WTC11 (cell line): ENCODE measurements around the gene SIGLEC12. TPM values are rescaled to one million over a fixed set of nuclear protein-coding genes. Genes with fewer than 3 reads are reported as not detected.

Source experiments
- ATAC-seq: fragments of 200-7000 bp; cut with Tn5 transposase; 2 replicates; pipeline ENCODE4 v1.10.0; 2021; ENCODE audit warnings: mild to moderate bottlenecking, moderate library complexity
- CTCF ChIA-PET: fragments of 300-600 bp; sonication (Branson Sonifier 250); formaldehyde crosslinking; loops from one replicate; lab custom pipeline; 2021; ENCODE audit warnings: antibody characterized with exemption; lab: Charles Lee
- POLR2A ChIA-PET: fragments of 350-600 bp; sonication (Branson Sonifier 250); formaldehyde crosslinking; loops from one replicate; lab custom pipeline; 2021; ENCODE audit warnings: antibody characterized with exemption; lab: Charles Lee
- DNase-seq: peaks from one replicate; pipeline ENCODE4 v3.0.0; 2021; ENCODE audit warnings: low spot score
- H3K27ac Mint-ChIP-seq: 2 replicates; pipeline ENCODE4 v1.8.0; 2021; ENCODE audit warnings: mixed read lengths
- H3K27me3 Mint-ChIP-seq: 2 replicates; pipeline ENCODE4 v1.8.0; 2021; ENCODE audit warnings: low read depth, mild to moderate bottlenecking, moderate library complexity, mixed read lengths
- H3K36me3 Mint-ChIP-seq: 2 replicates; pipeline ENCODE4 v1.8.0; 2021; ENCODE audit warnings: mixed read lengths
- H3K4me1 Mint-ChIP-seq: 2 replicates; pipeline ENCODE4 v1.8.0; 2022; ENCODE audit warnings: mixed read lengths
- H3K4me3 Mint-ChIP-seq: 2 replicates; pipeline ENCODE4 v1.8.0; 2021; ENCODE audit warnings: mild to moderate bottlenecking, moderate library complexity, mixed read lengths
- H3K9me3 Mint-ChIP-seq: 2 replicates; pipeline ENCODE4 v1.8.0; 2021; ENCODE audit warnings: mixed read lengths
- CREB1 ChIP-seq: sonication (generic); formaldehyde crosslinking; IDR thresholded peaks from 2 replicates; pipeline ENCODE4 v1.8.0; 2023; ENCODE audit warnings: mild to moderate bottlenecking, missing genetic modification reagents
- NR3C1 ChIP-seq: sonication (generic); formaldehyde crosslinking; conservative IDR thresholded peaks from 2 replicates; pipeline ENCODE4 v1.8.1; 2023; ENCODE audit warnings: low read depth, mild to moderate bottlenecking, missing genetic modification reagents
- TEAD4 ChIP-seq: sonication (generic); formaldehyde crosslinking; IDR thresholded peaks from 2 replicates; pipeline ENCODE4 v1.8.0; 2022; ENCODE audit warnings: mild to moderate bottlenecking, missing genetic modification reagents
- ZBTB21 ChIP-seq: sonication (generic); formaldehyde crosslinking; IDR thresholded peaks from 2 replicates; pipeline ENCODE4 v1.8.1; 2023; ENCODE audit warnings: mild to moderate bottlenecking, missing genetic modification reagents, borderline replicate concordance
- ZNF121 ChIP-seq: sonication (generic); formaldehyde crosslinking; IDR thresholded peaks from 2 replicates; pipeline ENCODE4 v1.8.0; 2023; ENCODE audit warnings: missing genetic modification reagents
- ZNF232 ChIP-seq: sonication (generic); formaldehyde crosslinking; IDR thresholded peaks from 2 replicates; pipeline ENCODE4 v1.8.0; 2022; ENCODE audit warnings: mild to moderate bottlenecking, missing genetic modification reagents
- ZNF263 ChIP-seq: sonication (generic); formaldehyde crosslinking; IDR thresholded peaks from 2 replicates; pipeline ENCODE4 v1.8.1; 2022; ENCODE audit warnings: low read depth, mild to moderate bottlenecking, moderate library complexity, missing genetic modification reagents
- ZNF423 ChIP-seq: fragments of 250-450 bp; sonication (Bioruptor Pico); IDR thresholded peaks from 2 replicates; pipeline ENCODE4 v2.1.2; 2022; ENCODE audit warnings: mild to moderate bottlenecking, moderate library complexity
- total RNA-seq: library from RNA; stranded (reverse); gene quantifications from 3 replicates; pipeline ENCODE4 v1.2.3, GENCODE V29; 2021
- TF ChIP-seq, protein P1 (sequence below): fragments of 250-450 bp; sonication (Bioruptor Pico); IDR thresholded peaks from 2 replicates; pipeline ENCODE4 v2.1.2; 2022; ENCODE audit warnings: mild to moderate bottlenecking, moderate library complexity
- TF ChIP-seq, protein P2 (sequence below): sonication (generic); formaldehyde crosslinking; IDR thresholded peaks from 2 replicates; pipeline ENCODE4 v1.8.1; 2023; ENCODE audit warnings: mild to moderate bottlenecking, missing genetic modification reagents
- TF ChIP-seq, protein P3 (sequence below): sonication (generic); formaldehyde crosslinking; IDR thresholded peaks from 2 replicates; pipeline ENCODE4 v1.8.1; 2022; ENCODE audit warnings: mild to moderate bottlenecking, missing genetic modification reagents, moderate library complexity, borderline replicate concordance
- TF ChIP-seq, protein P4 (sequence below): sonication (generic); formaldehyde crosslinking; IDR thresholded peaks from 2 replicates; pipeline ENCODE4 v1.8.1; 2023; ENCODE audit warnings: mild to moderate bottlenecking, missing genetic modification reagents, moderate library complexity
- TF ChIP-seq, protein P5 (sequence below): sonication (generic); formaldehyde crosslinking; IDR thresholded peaks from 2 replicates; pipeline ENCODE4 v1.8.1; 2022; ENCODE audit warnings: missing genetic modification reagents, borderline replicate concordance
- TF ChIP-seq, protein P6 (sequence below): sonication (generic); formaldehyde crosslinking; IDR thresholded peaks from 2 replicates; pipeline ENCODE4 v1.8.1; 2023; ENCODE audit warnings: mild to moderate bottlenecking, missing genetic modification reagents
- TF ChIP-seq, protein P7 (sequence below): sonication (generic); formaldehyde crosslinking; IDR thresholded peaks from 2 replicates; pipeline ENCODE4 v1.8.1; 2023; ENCODE audit warnings: mild to moderate bottlenecking, missing genetic modification reagents, moderate library complexity
- TF ChIP-seq, protein P8 (sequence below): fragments of 250-450 bp; sonication (Bioruptor Pico); IDR thresholded peaks from 2 replicates; pipeline ENCODE4 v1.9.0; 2021; ENCODE audit warnings: mild to moderate bottlenecking, borderline replicate concordance

The SIGLEC12 gene
- total RNA-seq, 1 experiment from 2014 or later, result not detected

DNA sequence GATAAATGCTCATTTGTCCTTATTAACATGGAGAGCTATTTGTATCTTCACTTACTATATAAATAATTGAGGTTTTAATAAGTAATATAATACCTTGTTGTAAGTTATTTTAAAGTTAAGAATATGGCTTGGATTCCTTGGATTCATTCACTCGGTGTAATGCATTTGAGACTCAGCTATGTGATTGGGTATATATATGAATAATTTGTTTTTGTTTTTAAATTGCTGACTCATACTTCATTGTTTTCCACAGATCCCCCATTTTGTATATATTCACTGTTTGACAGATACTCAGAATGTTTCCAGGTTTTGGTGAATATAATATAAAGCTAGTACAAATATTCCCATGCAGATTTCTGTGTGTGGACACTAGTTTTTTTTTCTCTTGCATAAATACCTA is 30.1 kb downstream of the SIGLEC12 start:
- H3K36me3 Mint-ChIP-seq, result no peaks in the 10 kb centered on the region
- H3K27ac Mint-ChIP-seq, result no peak overlapping the region
- no peak for DNase-seq
- ATAC-seq, result no peak
- H3K4me3 Mint-ChIP-seq, result no peak overlapping the region
- peaks cover 42% of the 10 kb centered on the region for H3K27me3 Mint-ChIP-seq
- no peaks in the 10 kb centered on the region for H3K4me1 Mint-ChIP-seq
- CTCF ChIA-PET, result interaction anchor here (1.5 to 7.5 kb wide), 3 partner anchors 42 to 189 kb away, joined by 6 to 65 read pairs (median 49); no protein-coding TSS in a partner anchor
- POLR2A ChIA-PET, result no interaction called here
- H3K9me3 Mint-ChIP-seq, result peaks cover 6% of the 10 kb centered on the region
- TF ChIP-seq, protein P1, sequence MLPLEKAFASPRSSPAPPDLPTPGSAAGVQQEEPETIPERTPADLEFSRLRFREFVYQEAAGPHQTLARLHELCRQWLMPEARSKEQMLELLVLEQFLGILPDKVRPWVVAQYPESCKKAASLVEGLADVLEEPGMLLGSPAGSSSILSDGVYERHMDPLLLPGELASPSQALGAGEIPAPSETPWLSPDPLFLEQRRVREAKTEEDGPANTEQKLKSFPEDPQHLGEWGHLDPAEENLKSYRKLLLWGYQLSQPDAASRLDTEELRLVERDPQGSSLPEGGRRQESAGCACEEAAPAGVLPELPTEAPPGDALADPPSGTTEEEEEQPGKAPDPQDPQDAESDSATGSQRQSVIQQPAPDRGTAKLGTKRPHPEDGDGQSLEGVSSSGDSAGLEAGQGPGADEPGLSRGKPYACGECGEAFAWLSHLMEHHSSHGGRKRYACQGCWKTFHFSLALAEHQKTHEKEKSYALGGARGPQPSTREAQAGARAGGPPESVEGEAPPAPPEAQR (CRISPR knock-in tag), result no peak
- no peak for TF ChIP-seq CREB1
- no peak for TF ChIP-seq NR3C1 (CRISPR knock-in tag)
- TF ChIP-seq, protein P2, sequence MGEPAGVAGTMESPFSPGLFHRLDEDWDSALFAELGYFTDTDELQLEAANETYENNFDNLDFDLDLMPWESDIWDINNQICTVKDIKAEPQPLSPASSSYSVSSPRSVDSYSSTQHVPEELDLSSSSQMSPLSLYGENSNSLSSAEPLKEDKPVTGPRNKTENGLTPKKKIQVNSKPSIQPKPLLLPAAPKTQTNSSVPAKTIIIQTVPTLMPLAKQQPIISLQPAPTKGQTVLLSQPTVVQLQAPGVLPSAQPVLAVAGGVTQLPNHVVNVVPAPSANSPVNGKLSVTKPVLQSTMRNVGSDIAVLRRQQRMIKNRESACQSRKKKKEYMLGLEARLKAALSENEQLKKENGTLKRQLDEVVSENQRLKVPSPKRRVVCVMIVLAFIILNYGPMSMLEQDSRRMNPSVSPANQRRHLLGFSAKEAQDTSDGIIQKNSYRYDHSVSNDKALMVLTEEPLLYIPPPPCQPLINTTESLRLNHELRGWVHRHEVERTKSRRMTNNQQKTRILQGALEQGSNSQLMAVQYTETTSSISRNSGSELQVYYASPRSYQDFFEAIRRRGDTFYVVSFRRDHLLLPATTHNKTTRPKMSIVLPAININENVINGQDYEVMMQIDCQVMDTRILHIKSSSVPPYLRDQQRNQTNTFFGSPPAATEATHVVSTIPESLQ (CRISPR knock-in tag), result no peak
- no peak for TF ChIP-seq ZNF423 (CRISPR knock-in tag)
- TF ChIP-seq, protein P3, sequence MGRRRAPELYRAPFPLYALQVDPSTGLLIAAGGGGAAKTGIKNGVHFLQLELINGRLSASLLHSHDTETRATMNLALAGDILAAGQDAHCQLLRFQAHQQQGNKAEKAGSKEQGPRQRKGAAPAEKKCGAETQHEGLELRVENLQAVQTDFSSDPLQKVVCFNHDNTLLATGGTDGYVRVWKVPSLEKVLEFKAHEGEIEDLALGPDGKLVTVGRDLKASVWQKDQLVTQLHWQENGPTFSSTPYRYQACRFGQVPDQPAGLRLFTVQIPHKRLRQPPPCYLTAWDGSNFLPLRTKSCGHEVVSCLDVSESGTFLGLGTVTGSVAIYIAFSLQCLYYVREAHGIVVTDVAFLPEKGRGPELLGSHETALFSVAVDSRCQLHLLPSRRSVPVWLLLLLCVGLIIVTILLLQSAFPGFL (CRISPR knock-in tag), result no peak
- TF ChIP-seq, protein P4, sequence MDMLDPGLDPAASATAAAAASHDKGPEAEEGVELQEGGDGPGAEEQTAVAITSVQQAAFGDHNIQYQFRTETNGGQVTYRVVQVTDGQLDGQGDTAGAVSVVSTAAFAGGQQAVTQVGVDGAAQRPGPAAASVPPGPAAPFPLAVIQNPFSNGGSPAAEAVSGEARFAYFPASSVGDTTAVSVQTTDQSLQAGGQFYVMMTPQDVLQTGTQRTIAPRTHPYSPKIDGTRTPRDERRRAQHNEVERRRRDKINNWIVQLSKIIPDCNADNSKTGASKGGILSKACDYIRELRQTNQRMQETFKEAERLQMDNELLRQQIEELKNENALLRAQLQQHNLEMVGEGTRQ (CRISPR knock-in tag), result no peak
- TF ChIP-seq ZNF232, result no peak
- TF ChIP-seq TEAD4 (CRISPR knock-in tag), result no peak
- TF ChIP-seq ZNF263 (CRISPR knock-in tag), result no peak
- TF ChIP-seq, protein P5, sequence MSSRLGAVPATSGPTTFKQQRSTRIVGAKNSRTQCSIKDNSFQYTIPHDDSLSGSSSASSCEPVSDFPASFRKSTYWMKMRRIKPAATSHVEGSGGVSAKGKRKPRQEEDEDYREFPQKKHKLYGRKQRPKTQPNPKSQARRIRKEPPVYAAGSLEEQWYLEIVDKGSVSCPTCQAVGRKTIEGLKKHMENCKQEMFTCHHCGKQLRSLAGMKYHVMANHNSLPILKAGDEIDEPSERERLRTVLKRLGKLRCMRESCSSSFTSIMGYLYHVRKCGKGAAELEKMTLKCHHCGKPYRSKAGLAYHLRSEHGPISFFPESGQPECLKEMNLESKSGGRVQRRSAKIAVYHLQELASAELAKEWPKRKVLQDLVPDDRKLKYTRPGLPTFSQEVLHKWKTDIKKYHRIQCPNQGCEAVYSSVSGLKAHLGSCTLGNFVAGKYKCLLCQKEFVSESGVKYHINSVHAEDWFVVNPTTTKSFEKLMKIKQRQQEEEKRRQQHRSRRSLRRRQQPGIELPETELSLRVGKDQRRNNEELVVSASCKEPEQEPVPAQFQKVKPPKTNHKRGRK, result no peak
- no peak for TF ChIP-seq ZBTB21 (CRISPR knock-in tag)
- TF ChIP-seq ZNF121 (CRISPR knock-in tag), result no peak
- TF ChIP-seq, protein P6, sequence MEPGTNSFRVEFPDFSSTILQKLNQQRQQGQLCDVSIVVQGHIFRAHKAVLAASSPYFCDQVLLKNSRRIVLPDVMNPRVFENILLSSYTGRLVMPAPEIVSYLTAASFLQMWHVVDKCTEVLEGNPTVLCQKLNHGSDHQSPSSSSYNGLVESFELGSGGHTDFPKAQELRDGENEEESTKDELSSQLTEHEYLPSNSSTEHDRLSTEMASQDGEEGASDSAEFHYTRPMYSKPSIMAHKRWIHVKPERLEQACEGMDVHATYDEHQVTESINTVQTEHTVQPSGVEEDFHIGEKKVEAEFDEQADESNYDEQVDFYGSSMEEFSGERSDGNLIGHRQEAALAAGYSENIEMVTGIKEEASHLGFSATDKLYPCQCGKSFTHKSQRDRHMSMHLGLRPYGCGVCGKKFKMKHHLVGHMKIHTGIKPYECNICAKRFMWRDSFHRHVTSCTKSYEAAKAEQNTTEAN (CRISPR knock-in tag), result no peak
- TF ChIP-seq, protein P7, sequence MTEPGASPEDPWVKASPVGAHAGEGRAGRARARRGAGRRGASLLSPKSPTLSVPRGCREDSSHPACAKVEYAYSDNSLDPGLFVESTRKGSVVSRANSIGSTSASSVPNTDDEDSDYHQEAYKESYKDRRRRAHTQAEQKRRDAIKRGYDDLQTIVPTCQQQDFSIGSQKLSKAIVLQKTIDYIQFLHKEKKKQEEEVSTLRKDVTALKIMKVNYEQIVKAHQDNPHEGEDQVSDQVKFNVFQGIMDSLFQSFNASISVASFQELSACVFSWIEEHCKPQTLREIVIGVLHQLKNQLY, result no peak
- TF ChIP-seq, protein P8, sequence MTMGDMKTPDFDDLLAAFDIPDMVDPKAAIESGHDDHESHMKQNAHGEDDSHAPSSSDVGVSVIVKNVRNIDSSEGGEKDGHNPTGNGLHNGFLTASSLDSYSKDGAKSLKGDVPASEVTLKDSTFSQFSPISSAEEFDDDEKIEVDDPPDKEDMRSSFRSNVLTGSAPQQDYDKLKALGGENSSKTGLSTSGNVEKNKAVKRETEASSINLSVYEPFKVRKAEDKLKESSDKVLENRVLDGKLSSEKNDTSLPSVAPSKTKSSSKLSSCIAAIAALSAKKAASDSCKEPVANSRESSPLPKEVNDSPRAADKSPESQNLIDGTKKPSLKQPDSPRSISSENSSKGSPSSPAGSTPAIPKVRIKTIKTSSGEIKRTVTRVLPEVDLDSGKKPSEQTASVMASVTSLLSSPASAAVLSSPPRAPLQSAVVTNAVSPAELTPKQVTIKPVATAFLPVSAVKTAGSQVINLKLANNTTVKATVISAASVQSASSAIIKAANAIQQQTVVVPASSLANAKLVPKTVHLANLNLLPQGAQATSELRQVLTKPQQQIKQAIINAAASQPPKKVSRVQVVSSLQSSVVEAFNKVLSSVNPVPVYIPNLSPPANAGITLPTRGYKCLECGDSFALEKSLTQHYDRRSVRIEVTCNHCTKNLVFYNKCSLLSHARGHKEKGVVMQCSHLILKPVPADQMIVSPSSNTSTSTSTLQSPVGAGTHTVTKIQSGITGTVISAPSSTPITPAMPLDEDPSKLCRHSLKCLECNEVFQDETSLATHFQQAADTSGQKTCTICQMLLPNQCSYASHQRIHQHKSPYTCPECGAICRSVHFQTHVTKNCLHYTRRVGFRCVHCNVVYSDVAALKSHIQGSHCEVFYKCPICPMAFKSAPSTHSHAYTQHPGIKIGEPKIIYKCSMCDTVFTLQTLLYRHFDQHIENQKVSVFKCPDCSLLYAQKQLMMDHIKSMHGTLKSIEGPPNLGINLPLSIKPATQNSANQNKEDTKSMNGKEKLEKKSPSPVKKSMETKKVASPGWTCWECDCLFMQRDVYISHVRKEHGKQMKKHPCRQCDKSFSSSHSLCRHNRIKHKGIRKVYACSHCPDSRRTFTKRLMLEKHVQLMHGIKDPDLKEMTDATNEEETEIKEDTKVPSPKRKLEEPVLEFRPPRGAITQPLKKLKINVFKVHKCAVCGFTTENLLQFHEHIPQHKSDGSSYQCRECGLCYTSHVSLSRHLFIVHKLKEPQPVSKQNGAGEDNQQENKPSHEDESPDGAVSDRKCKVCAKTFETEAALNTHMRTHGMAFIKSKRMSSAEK (CRISPR knock-in tag), result no peak
